ENCODE measurements around the gene PSMC1.

The PSMC1 gene

GRCh38 chr14:90276646-90277367, 20.5 kb downstream of the PSMC1 start:
- DNase-seq = no peak

- no peak for DNase-seq
Observed at GRCh38 chr14:90277581-90278198, 21.3 kb downstream of the PSMC1 start.

GRCh38 chr14:90278199-90279175, 22.1 kb downstream of the PSMC1 start:
- DNase-seq = no peak

- DNase-seq = no peak
Observed at GRCh38 chr14:90280096-90280495, 23.7 kb downstream of the PSMC1 start.

GRCh38 chr14:90281261-90281660, 24.9 kb downstream of the PSMC1 start:
- peak; percentile 83 for DNase-seq

- peak; percentile 40 for DNase-seq
Observed at GRCh38 chr14:90281756-90282155, 25.4 kb downstream of the PSMC1 start.

GRCh38 chr14:90287791-90288190, 31.4 kb downstream of the PSMC1 start:
- no peak for DNase-seq

GRCh38 chr14:90288651-90289355, 32.5 kb downstream of the PSMC1 start:
- no peak for DNase-seq

GRCh38 chr14:90290337-90291011, 34.1 kb downstream of the PSMC1 start:
- DNase-seq = no peak

GRCh38 chr14:90291699-90292098, 35.3 kb downstream of the PSMC1 start:
- DNase-seq = no peak

- no peak for DNase-seq
Observed at GRCh38 chr14:90293766-90294730, 37.7 kb downstream of the PSMC1 start.

- DNase-seq = no peak
Observed at GRCh38 chr14:90294872-90295271, 38.5 kb downstream of the PSMC1 start.

GRCh38 chr14:90295870-90296516, 39.6 kb downstream of the PSMC1 start:
- DNase-seq = no peak

- no peak for DNase-seq
Observed at GRCh38 chr14:90296641-90297040, 40.3 kb downstream of the PSMC1 start.

- DNase-seq = no peak
Observed at GRCh38 chr14:90297876-90298629, 41.7 kb downstream of the PSMC1 start.

GRCh38 chr14:90299408-90299807, 43.1 kb downstream of the PSMC1 start:
- DNase-seq = no peak

- peak; percentile 30 for DNase-seq
Observed at GRCh38 chr14:90300611-90301047, 44.3 kb downstream of the PSMC1 start.

GRCh38 chr14:90301122-90301521, 44.8 kb downstream of the PSMC1 start:
- no peak for DNase-seq

- peak; percentile 71 for DNase-seq
Observed at GRCh38 chr14:90301668-90302090, 45.3 kb downstream of the PSMC1 start.

Data from fibroblast of skin of right quadriceps (primary cell).